Measurements from ENCODE around the gene SYK.

DNA sequence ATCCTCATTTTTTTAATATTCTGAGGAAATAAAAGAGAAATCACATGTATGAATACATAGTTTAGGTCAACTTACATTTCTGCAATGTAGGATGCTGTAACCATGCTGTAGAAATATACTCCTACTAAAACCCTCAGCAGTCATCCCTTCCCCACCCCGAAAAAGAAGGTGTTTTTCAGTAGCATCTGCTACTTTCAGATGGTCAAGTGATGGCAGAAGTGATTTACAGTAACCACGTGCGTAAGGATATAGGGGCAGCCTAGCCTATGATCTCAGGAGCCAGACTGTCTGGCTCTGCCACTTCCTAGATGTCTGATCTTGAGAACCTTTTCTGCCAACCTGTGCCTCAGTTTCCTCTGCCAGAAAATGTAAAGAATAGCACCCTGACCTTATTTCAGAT is 26.0 kb upstream of the SYK start:
- TF ChIP-seq, protein P1, sequence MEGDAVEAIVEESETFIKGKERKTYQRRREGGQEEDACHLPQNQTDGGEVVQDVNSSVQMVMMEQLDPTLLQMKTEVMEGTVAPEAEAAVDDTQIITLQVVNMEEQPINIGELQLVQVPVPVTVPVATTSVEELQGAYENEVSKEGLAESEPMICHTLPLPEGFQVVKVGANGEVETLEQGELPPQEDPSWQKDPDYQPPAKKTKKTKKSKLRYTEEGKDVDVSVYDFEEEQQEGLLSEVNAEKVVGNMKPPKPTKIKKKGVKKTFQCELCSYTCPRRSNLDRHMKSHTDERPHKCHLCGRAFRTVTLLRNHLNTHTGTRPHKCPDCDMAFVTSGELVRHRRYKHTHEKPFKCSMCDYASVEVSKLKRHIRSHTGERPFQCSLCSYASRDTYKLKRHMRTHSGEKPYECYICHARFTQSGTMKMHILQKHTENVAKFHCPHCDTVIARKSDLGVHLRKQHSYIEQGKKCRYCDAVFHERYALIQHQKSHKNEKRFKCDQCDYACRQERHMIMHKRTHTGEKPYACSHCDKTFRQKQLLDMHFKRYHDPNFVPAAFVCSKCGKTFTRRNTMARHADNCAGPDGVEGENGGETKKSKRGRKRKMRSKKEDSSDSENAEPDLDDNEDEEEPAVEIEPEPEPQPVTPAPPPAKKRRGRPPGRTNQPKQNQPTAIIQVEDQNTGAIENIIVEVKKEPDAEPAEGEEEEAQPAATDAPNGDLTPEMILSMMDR (conservative IDR thresholded peaks at IDR 0.05; ENCODE audit: low read length): no peak
- no peak for TF ChIP-seq EZH2phosphoT487 (IDR thresholded peaks at IDR 0.05; ENCODE audit: borderline replicate concordance)
